Gastroesophageal sphincter (tissue), 3 donors: ENCODE results near the gene SLC5A11.

Experiments used
- CTCF ChIP-seq, 4 experiments: fragments of 200-600 bp in 2 of 4; fragments of 450-650 bp in 2 of 4; sonication (generic) in 1 of 4; IDR thresholded peaks; one replicate each; pipeline ENCODE4 v1.5.1; 2017 to 2019; ENCODE audit warnings: antibody characterized with exemption in 4 of 4, mild to moderate bottlenecking in 2 of 4, moderate library complexity in 2 of 4
- POLR2A ChIP-seq, 2 donors: fragments of 450-650 bp; IDR thresholded peaks; one replicate each; pipeline ENCODE4 v1.6.1; 2017; ENCODE audit warnings: antibody characterized with exemption in 2 of 2, mild to moderate bottlenecking in 2 of 2, moderate library complexity in 1 of 2

GRCh38 chr16:24849641-24850040, 3.9 kb downstream of the SLC5A11 start:
- TF ChIP-seq POLR2A (IDR thresholded peaks at IDR 0.05): no peak
- TF ChIP-seq CTCF (IDR thresholded peaks at IDR 0.05): no peak
